Measurements from ENCODE around the gene PDIA2.
"Not testable (repeated sequence)": the region's sequence is repeated elsewhere in the genome, so short reads cannot be mapped to it uniquely, and the experiment has no call there.

The PDIA2 gene

DNA sequence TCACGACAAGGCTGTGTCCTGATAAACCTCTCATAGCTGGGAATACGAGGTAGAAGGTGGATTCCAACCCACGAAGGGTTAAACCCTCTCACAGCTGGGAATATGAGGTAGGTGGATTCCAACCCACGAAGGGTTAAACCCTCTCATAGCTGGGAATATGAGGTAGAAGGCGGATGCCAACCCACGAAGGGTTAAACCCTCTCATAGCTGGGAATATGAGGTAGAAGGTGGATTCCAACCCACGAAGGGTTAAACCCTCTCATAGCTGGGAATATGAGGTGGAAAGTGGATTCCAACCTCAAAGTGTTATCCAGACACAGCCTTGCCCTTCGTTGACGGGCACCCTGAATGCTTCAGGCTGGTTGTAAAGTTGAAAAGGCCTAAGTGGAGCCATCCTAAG lies 38.6 kb downstream of the PDIA2 start:
- no peak for DNase-seq (ENCODE audit: low read depth)
- TF ChIP-seq, protein P1, sequence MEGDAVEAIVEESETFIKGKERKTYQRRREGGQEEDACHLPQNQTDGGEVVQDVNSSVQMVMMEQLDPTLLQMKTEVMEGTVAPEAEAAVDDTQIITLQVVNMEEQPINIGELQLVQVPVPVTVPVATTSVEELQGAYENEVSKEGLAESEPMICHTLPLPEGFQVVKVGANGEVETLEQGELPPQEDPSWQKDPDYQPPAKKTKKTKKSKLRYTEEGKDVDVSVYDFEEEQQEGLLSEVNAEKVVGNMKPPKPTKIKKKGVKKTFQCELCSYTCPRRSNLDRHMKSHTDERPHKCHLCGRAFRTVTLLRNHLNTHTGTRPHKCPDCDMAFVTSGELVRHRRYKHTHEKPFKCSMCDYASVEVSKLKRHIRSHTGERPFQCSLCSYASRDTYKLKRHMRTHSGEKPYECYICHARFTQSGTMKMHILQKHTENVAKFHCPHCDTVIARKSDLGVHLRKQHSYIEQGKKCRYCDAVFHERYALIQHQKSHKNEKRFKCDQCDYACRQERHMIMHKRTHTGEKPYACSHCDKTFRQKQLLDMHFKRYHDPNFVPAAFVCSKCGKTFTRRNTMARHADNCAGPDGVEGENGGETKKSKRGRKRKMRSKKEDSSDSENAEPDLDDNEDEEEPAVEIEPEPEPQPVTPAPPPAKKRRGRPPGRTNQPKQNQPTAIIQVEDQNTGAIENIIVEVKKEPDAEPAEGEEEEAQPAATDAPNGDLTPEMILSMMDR (IDR thresholded peaks at IDR 0.05; ENCODE audit: low read length, missing control alignments): no peak
- H3K4me3 ChIP-seq (replicated peaks; ENCODE audit: low read depth, low read length): no peak overlapping the region

DNA sequence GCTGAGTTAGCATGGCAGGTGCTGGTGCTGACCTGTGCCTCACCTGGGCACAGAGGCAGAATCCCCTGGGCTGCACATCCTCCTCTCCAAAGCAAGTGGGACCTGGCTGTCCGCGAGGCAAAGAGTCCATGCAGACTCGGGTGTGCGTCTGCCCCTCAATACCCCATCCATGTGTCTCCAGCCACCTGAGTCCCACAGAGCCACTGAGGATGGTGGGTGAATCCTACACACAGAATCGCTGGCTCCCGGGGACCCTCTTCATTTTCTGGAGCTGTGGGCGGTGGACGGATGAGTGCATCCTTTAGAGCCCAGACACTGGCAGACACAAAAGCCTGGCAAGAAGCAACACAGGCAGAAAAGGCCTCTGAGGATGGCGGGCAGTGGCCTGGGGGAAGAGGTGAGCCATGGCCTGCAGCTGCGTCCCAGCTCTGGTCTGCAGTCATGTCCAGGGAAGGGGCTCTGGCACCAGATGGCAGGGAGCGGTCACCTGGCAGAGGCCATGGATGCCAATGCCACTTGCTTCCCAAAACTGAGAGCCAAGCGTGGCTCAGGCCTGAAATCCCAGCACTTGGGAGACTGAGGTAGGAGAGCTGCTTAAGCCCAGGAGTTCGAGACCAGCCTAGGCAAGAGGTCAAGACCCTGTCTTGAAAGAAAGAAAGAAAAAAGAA lies 39.6 kb downstream of the PDIA2 start:
- DNase-seq (ENCODE audit: low read depth): no peak
- H3K4me3 ChIP-seq (replicated peaks; ENCODE audit: low read depth, low read length): no peak overlapping the region
- TF ChIP-seq, protein P1 (IDR thresholded peaks at IDR 0.05; ENCODE audit: low read length, missing control alignments): no peak

DNA sequence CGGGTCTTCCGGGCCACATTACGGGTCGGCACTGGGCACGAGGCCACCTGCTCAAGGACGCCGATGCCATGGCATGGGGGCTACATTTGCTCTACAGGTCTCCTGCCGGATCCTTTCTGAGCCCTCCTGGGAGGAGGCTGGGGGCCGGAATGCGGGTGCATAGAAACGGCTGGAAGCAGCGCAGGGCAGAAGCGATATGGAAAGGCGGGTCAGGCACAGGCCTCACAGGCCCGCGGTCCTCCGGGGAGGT lies 41.2 kb downstream of the PDIA2 start:
- DNase-seq (ENCODE audit: low read depth): no peak
- TF ChIP-seq, protein P1 (IDR thresholded peaks at IDR 0.05; ENCODE audit: low read length, missing control alignments): no peak
- H3K4me3 ChIP-seq (replicated peaks; ENCODE audit: low read depth, low read length): no peak overlapping the region

GRCh38 chr16:324451-325334 lies 41.7 kb downstream of the PDIA2 start:
- H3K4me3 ChIP-seq (replicated peaks; ENCODE audit: low read depth, low read length): no peak overlapping the region
- DNase-seq (ENCODE audit: low read depth): no peak
- TF ChIP-seq, protein P1 (IDR thresholded peaks at IDR 0.05; ENCODE audit: low read length, missing control alignments): no peak

DNA sequence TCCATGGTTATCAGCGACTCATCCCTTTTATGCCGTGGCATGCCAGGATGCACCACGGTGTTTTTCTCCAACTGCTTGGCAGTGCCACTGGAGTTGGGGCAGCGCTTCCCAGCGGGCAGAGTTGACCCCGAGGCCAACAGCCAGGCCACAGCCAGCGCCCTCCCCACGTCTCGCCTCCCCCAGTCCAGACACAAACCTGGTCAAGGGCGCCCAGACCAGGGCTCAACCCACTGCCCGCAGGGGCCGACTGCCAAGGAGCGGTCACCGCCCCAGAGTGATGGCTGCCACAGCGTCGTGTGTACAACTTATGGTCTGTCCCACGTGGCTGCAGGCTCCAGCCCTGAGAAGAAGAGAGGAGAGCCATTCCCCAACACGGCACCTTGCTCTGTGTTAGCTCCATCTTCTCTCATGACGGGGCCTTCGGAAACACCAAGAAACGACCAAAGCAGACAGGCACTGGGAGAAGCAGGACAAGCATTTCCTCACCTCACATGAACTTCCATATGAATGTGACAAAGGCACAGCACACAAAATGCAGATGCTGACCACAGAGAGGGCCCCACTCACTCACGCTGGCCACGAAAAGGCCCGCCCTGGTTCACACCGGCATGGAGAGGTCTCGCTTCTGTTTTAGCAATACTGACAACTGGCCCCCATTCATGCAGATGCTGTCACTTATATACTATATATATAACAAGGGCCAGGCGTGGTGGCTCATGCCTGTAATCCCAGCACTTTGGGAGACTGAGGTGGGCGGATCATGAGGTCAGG lies 42.6 kb downstream of the PDIA2 start:
- TF ChIP-seq, protein P1 (IDR thresholded peaks at IDR 0.05; ENCODE audit: low read length, missing control alignments): no peak
- DNase-seq (ENCODE audit: low read depth): no peak
- no peak overlapping the region for H3K4me3 ChIP-seq (replicated peaks; ENCODE audit: low read depth, low read length)

DNA sequence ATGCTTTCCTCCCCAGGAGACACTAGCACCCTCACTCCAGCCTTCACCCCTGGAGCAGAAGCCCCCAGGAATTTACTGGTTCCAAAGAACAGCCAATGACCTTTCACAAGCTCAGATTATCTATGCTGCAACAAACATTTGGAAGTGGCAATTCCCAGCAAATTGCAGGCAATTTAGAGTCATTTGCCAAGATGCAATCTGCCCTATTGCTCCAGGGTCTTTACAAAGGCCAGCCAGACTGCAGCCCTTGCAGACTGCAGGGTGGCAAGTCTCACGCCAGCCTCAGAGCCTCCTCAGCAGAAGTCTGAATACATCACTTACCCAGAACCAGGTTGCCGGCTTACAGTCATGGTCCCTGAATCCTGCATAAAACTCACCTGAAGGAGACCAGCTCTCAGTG lies 47.8 kb downstream of the PDIA2 start:
- DNase-seq (ENCODE audit: low read depth): no peak
- TF ChIP-seq, protein P1 (IDR thresholded peaks at IDR 0.05; ENCODE audit: low read length, missing control alignments): no peak
- H3K4me3 ChIP-seq (replicated peaks; ENCODE audit: low read depth, low read length): no peak overlapping the region

GRCh38 chr16:331181-331814 lies 48.3 kb downstream of the PDIA2 start:
- DNase-seq (ENCODE audit: low read depth): peak; percentile 47
- H3K4me3 ChIP-seq (replicated peaks; ENCODE audit: low read depth, low read length): not testable (repeated sequence)

Data from fibroblast of pulmonary artery (primary cell).